Thymus (tissue), 11 donors: ENCODE results near the gene GGA1. TPM values are rescaled to one million over a fixed set of nuclear protein-coding genes. Genes with fewer than 3 reads are reported as not detected.

Source experiments
- DNase-seq, 9 donors: peaks; one replicate each; pipeline ENCODE4 v3.0.0-alpha.2; 2013; ENCODE audit warnings: low spot score in 9 of 9, low read depth in 6 of 9, missing footprints in 1 of 9
- H3K27ac ChIP-seq, 2 donors: one replicate each; pipeline ENCODE4 v1.5.1; 2013; ENCODE audit warnings: control low read depth in 1 of 2, low read depth in 1 of 2, low read length in 1 of 2, mild to moderate bottlenecking in 1 of 2, moderate library complexity in 1 of 2
- H3K27me3 ChIP-seq, 2 donors: one replicate each; pipeline ENCODE4 v1.5.1; 2013; ENCODE audit warnings: low read length in 1 of 2; ENCODE audit not compliant: control insufficient read depth in 2 of 2, insufficient read depth in 1 of 2
- H3K36me3 ChIP-seq, 2 donors: one replicate each; pipeline ENCODE4 v1.5.1; 2013; ENCODE audit warnings: low read length in 1 of 2, mild to moderate bottlenecking in 1 of 2, moderate library complexity in 1 of 2; ENCODE audit not compliant: control insufficient read depth in 2 of 2, insufficient read depth in 2 of 2
- H3K4me1 ChIP-seq, 2 donors: one replicate each; pipeline ENCODE4 v1.5.1; 2013; ENCODE audit warnings: low read length in 2 of 2; ENCODE audit not compliant: control insufficient read depth in 2 of 2, insufficient read depth in 2 of 2
- H3K4me3 ChIP-seq, 2 donors: one replicate each; pipeline ENCODE4 v1.5.1; 2013; ENCODE audit warnings: low read length in 2 of 2, control low read depth in 1 of 2, mild to moderate bottlenecking in 1 of 2
- H3K9me3 ChIP-seq, 2 donors: one replicate each; pipeline ENCODE4 v1.5.1; 2013; ENCODE audit warnings: low read length in 1 of 2, mild to moderate bottlenecking in 1 of 2; ENCODE audit not compliant: control insufficient read depth in 2 of 2, insufficient read depth in 1 of 2
- WGBS: extraction: QIAGEN DNeasy Blood & Tissue Kit; methylation state at CpG from one replicate; pipeline ENCODE4 v1.1.7; 2013; 5-methylcytosine and 5-hydroxymethylcytosine counted together
- polyA plus RNA-seq: library from polyadenylated mRNA; stranded (reverse); fragments of 200-250 nt; gene quantifications from one replicate; pipeline ENCODE4 v1.2.3, GENCODE V29; 2013
- total RNA-seq: library from RNA; stranded (reverse); fragments of 120-200 nt; gene quantifications from one replicate; pipeline ENCODE4 v1.2.4, GENCODE V29; 2013
- donor health status: healthy.

Gene GGA1
- total and polyA plus RNA-seq, 2 donors: 20.1 to 99.5 TPM

- no peaks in the 10 kb centered on the region for H3K27me3 ChIP-seq
- peak; percentile 96 to 99 (median 99) for DNase-seq
- peak within 1 kb of the TSS; percentile 71 to 77 for H3K4me3 ChIP-seq
- H3K36me3 ChIP-seq: peaks cover 9 to 15% of the 10 kb centered on the region in 2 donors
- H3K27ac ChIP-seq: peak within 1 kb of the TSS; percentile 86 to 92
- H3K4me1 ChIP-seq: peaks cover 32 to 37% of the 10 kb centered on the region in 2 donors
- H3K9me3 ChIP-seq: no peaks in the 10 kb centered on the region
- WGBS: under 1% methylated on average over 101 of the region's 101 CpGs
These were observed 49.8 kb downstream of the GGA1 start, which contains the start of gene PDXP for GRCh38 chr22:37658133-37659065. PDXP (plus strand) TSS chr22:37658723; CDS start chr22:37658783, 60 bp downstream.

DNA sequence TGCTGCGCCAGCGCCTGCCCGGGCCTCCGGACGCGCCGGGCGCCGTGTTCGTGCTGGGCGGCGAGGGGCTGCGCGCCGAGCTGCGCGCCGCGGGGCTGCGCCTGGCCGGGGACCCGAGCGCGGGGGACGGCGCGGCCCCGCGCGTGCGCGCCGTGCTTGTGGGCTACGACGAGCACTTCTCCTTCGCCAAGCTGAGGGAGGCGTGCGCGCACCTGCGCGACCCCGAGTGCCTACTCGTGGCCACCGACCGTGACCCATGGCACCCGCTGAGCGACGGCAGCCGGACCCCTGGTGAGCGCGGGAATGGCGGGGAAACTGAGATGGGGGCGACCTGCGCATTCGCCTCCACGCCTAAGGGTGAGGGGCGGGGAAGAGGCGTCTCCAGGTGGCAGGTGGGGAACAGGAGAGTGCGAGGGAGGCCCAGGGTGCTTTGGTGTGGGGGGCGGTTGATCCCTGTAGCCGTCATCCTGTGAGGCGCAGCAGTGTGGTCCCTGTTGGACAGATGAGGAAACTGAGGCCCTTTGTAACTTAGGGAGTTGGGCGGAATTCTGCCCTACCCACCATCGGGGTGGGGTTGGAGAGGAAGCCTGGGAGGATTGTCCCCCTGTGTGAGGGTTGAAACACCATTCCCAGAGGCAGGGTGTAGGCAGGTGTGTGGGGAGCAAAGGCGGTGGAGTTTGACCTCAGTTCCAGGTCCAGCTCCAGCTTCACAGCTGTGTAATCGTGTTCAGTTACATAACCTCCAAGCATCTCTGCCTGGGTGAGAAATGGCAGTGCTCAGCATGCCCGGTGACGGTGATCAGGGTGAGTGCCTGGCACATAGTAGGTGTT lies 50.6 kb downstream of the GGA1 start:
- peak overlapping the region; percentile 71 to 77 for H3K4me3 ChIP-seq
- 4% methylated on average over 68 of the region's 68 CpGs for WGBS
- H3K9me3 ChIP-seq: no peaks in the 10 kb centered on the region
- peak overlapping the region; percentile 44 to 71 for H3K27ac ChIP-seq
- peaks cover 2 to 16% of the 10 kb centered on the region in 2 donors for H3K36me3 ChIP-seq
- no peaks in the 10 kb centered on the region for H3K27me3 ChIP-seq
- H3K4me1 ChIP-seq: peaks cover 32 to 37% of the 10 kb centered on the region in 2 donors
- peak in 2 of 9 donors; percentile 57 to 61 for DNase-seq

DNA sequence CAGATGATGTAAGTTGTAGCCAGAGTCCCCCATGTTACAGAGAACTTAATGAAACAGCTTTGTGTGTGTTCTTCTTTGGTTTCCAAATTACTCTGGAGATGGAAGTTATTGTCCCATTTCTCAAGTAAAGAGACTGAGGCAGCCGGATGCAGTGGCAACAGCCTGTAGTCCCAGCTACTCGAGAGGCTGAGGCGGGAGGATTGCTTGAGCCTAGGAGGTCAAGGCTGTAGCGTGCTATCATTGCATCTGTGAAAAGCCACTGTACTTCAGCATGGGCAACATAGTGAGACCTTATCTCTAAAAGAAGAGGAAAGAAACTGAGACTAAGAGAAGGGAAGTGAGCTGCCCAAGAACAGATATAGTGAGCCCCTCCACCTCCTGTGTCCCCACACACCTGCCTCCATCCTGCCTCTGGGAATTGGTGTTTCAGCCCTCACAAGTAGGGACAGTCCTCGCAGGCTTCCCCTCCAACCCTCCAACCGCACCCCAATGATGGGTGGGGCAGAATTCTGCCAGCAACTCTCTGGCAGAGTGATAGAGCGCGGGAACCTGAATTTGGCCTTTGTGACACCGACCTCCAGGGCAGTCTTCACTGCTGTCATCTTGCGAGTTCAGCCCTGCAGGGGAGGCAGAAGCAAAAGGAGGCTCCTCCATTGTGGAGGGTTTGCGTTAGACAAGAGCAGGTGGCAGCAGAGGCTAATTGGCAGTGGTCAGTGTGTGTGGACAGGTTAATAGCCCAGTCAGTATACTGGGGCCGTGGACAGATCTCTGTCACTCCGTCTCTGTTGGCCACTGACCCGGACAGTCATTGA lies 51.5 kb downstream of the GGA1 start:
- no peak for DNase-seq
- peaks cover 32 to 37% of the 10 kb centered on the region in 2 donors for H3K4me1 ChIP-seq
- H3K4me3 ChIP-seq: peak overlapping the region; percentile 71 to 77
- no peaks in the 10 kb centered on the region for H3K27me3 ChIP-seq
- H3K27ac ChIP-seq: peak overlapping the region in 1 of 2 donors; percentile 44
- 87% methylated on average over 14 of the region's 14 CpGs for WGBS
- no peaks in the 10 kb centered on the region for H3K9me3 ChIP-seq
- H3K36me3 ChIP-seq: peaks cover 3 to 24% of the 10 kb centered on the region in 2 donors

GRCh38 chr22:37660709-37661045 lies 52.0 kb downstream of the GGA1 start:
- Histone ChIP-seq H3K4me3 (peak overlapping the region in 1 of 2 donors; percentile 2), H3K27ac (peak overlapping the region in 1 of 2 donors; percentile 44)
- WGBS: 97% methylated on average over 2 of the region's 2 CpGs

GRCh38 chr22:37661160-37661924 lies 52.7 kb downstream of the GGA1 start:
- H3K4me1 ChIP-seq: peaks cover 32 to 37% of the 10 kb centered on the region in 2 donors
- H3K36me3 ChIP-seq: peaks cover 15 to 37% of the 10 kb centered on the region in 2 donors
- 81% methylated on average over 12 of the region's 12 CpGs for WGBS
- no peak overlapping the region for H3K4me3 ChIP-seq
- peak overlapping the region; percentile 36 to 44 for H3K27ac ChIP-seq
- H3K9me3 ChIP-seq: no peaks in the 10 kb centered on the region
- H3K27me3 ChIP-seq: no peaks in the 10 kb centered on the region
- peak in 2 of 9 donors; percentile 55 to 77 for DNase-seq

More at GRCh38 chr22:37660709-37661045, 52.0 kb downstream of the GGA1 start:
- no peak for DNase-seq
- H3K9me3 ChIP-seq: no peaks in the 10 kb centered on the region
- H3K36me3 ChIP-seq: peaks cover 9 to 30% of the 10 kb centered on the region in 2 donors
- H3K27me3 ChIP-seq: no peaks in the 10 kb centered on the region
- H3K4me1 ChIP-seq: peaks cover 32 to 37% of the 10 kb centered on the region in 2 donors

DNA sequence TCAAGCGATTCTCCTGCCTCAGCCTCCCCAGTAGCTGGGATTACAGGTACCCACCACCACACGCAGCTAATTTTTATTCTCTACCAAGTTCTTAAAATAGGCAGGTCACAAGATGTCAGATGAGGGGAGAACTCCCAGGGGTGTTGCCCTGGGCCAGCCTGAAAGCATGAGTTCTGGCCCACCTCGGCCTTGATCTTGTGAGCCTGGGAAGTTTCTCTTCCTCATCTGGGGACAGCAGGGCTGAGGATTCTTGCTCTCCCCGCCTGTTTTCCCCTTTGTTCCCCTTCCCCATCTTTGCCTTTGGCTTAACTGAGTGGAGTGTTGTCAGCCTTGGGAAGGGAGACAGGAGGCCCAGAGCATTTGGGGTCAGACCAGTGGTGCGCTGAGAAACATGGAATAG lies 53.4 kb downstream of the GGA1 start:
- 94% methylated on average over 5 of the region's 5 CpGs for WGBS
- peaks cover 32 to 37% of the 10 kb centered on the region in 2 donors for H3K4me1 ChIP-seq
- peaks cover 21 to 42% of the 10 kb centered on the region in 2 donors for H3K36me3 ChIP-seq
- no peak overlapping the region for H3K27ac ChIP-seq
- peaks cover 0 to 3% of the 10 kb centered on the region in 2 donors for H3K9me3 ChIP-seq
- H3K27me3 ChIP-seq: no peaks in the 10 kb centered on the region
- no peak for DNase-seq
- H3K4me3 ChIP-seq: no peak overlapping the region

DNA sequence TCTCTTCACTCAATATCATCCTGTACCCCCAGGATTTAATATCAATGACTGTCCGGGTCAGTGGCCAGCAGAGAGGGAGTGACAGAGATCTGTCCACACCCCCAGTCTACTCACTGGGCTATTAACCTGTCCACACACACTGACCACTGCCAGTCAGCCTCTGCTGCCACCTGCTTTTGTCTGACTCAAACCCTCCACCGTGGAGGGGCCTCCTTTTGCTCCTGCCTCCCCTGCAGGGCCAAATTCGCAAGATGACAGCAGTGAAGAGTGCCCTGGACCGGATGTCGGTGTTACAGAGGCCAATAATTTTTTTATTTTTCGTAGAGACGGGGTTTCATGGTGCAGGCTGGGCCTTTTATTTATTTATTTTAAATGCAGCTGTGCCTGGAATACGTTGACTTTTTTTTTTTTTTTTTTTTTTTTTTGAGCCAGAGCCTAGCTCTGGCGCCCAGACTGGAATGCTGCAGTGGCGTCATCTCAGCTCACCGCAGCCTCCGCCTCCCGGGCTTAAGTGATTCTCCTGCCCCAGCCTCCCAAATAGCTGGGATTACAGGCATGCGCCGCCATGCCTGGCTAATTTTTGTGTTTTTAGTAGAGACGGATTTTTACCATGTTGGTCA lies 55.0 kb downstream of the GGA1 start:
- H3K36me3 ChIP-seq: peaks cover 26 to 45% of the 10 kb centered on the region in 2 donors
- H3K4me3 ChIP-seq: no peak overlapping the region
- no peak overlapping the region for H3K27ac ChIP-seq
- no peak for DNase-seq
- H3K27me3 ChIP-seq: no peaks in the 10 kb centered on the region
- H3K9me3 ChIP-seq: peaks cover 0 to 3% of the 10 kb centered on the region in 2 donors
- peaks cover 24 to 26% of the 10 kb centered on the region in 2 donors for H3K4me1 ChIP-seq
- WGBS: 96% methylated on average over 16 of the region's 16 CpGs
